HL-60 (cell line): ENCODE results near the gene CUL1.

Experiments
- DNase-seq, 2 experiments: peaks; one replicate each; pipeline ENCODE4 v3.0.0-alpha.2; 2010 to 2020; ENCODE audit warnings: low read depth in 1 of 2, low spot score in 1 of 2
- H3K27ac ChIP-seq: fragments of 250-450 bp; sonication (Bioruptor Pico); replicated peaks from 2 replicates; pipeline ENCODE4 v1.5.1; 2020; ENCODE audit warnings: mild to moderate bottlenecking, moderate library complexity
- H3K27me3 ChIP-seq: fragments of 250-450 bp; sonication (Bioruptor Pico); 2 replicates; pipeline ENCODE4 v1.5.1; 2021; ENCODE audit warnings: mild to moderate bottlenecking, moderate library complexity; ENCODE audit not compliant: insufficient read depth, poor library complexity, severe bottlenecking
- H3K4me3 ChIP-seq: replicated peaks from 2 replicates; pipeline ENCODE4 v1.5.1; 2011; ENCODE audit warnings: mild to moderate bottlenecking, control low read depth, low read length; ENCODE audit not compliant: insufficient read depth
- CTCF ChIP-seq: IDR thresholded peaks from one replicate; pipeline ENCODE4 v1.5.1; 2011; ENCODE audit warnings: low read length, control low read depth, inconsistent platforms; ENCODE audit not compliant: insufficient read depth
- GABPA ChIP-seq: IDR thresholded peaks from 2 replicates; pipeline ENCODE4 v1.6.1; 2012; ENCODE audit warnings: low read depth
- POLR2AphosphoS5 ChIP-seq: IDR thresholded peaks from 2 replicates; pipeline ENCODE4 v1.6.1; 2012; ENCODE audit warnings: low read depth
- REST ChIP-seq: IDR thresholded peaks from 2 replicates; pipeline ENCODE4 v1.6.1; 2012; ENCODE audit warnings: low read depth; ENCODE audit not compliant: insufficient replicate concordance
- SPI1 ChIP-seq: IDR thresholded peaks from 2 replicates; pipeline ENCODE4 v1.6.1; 2012; ENCODE audit warnings: low read depth, mild to moderate bottlenecking, borderline replicate concordance

The CUL1 gene

GRCh38 chr7:148657929-148658328 lies 40.8 kb upstream of the CUL1 start:
- no peak overlapping the region for H3K27ac ChIP-seq
- no peak overlapping the region for H3K4me3 ChIP-seq
- no peaks in the 10 kb centered on the region for H3K27me3 ChIP-seq
- DNase-seq = no peak
- TF ChIP-seq GABPA = no peak
- TF ChIP-seq CTCF = no peak

GRCh38 chr7:148661471-148661870 lies 37.2 kb upstream of the CUL1 start:
- no peak for DNase-seq
- H3K27ac ChIP-seq = no peak overlapping the region
- no peak overlapping the region for H3K4me3 ChIP-seq
- H3K27me3 ChIP-seq = no peaks in the 10 kb centered on the region
- TF ChIP-seq REST (no peak), SPI1 (no peak), CTCF (no peak), GABPA (no peak), POLR2AphosphoS5 (no peak)

GRCh38 chr7:148662646-148663045 lies 36.1 kb upstream of the CUL1 start:
- no peak for DNase-seq

GRCh38 chr7:148664324-148664723 lies 34.4 kb upstream of the CUL1 start:
- no peak for DNase-seq

More at GRCh38 chr7:148662646-148663045, 36.1 kb upstream of the CUL1 start:
- H3K27ac ChIP-seq = no peak overlapping the region
- no peaks in the 10 kb centered on the region for H3K27me3 ChIP-seq
- TF ChIP-seq REST (no peak), SPI1 (no peak)
- no peak overlapping the region for H3K4me3 ChIP-seq

More at GRCh38 chr7:148664324-148664723, 34.4 kb upstream of the CUL1 start:
- no peak for TF ChIP-seq POLR2AphosphoS5
- TF ChIP-seq SPI1 = no peak
- TF ChIP-seq CTCF = no peak
- TF ChIP-seq GABPA = no peak
- no peak for TF ChIP-seq REST
- no peak overlapping the region for H3K4me3 ChIP-seq
- H3K27ac ChIP-seq = no peak overlapping the region
- no peaks in the 10 kb centered on the region for H3K27me3 ChIP-seq
